ENCODE results near the gene ELK4.

- TF ChIP-seq CTCF (IDR thresholded peaks at IDR 0.05) (peak in 1 of 5 experiments; percentile 6), POLR2A (IDR thresholded peaks at IDR 0.05) (no peak), EP300 (IDR thresholded peaks at IDR 0.05) (no peak)
These were observed 63.1 kb downstream of the ELK4 start for GRCh38 chr1:205568469-205569361.

Data from tibial nerve (tissue), 4 donors.